Neuronal stem cell (in vitro differentiated cells): Measurements from ENCODE around the gene OR12D2.
"Not testable (repeated sequence)": the region's sequence is repeated elsewhere in the genome, so short reads cannot be mapped to it uniquely, and the experiment has no call there.

Source experiments
- DNase-seq: peaks from one replicate; pipeline ENCODE4 v3.0.0-alpha.2; 2013; ENCODE audit warnings: low spot score
- H2AFZ ChIP-seq: one replicate; pipeline ENCODE4 v1.6.1; 2013; ENCODE audit warnings: mild to moderate bottlenecking, low read length, inconsistent platforms
- H2AK5ac ChIP-seq: 2 replicates; pipeline ENCODE4 v1.6.1; 2013; ENCODE audit warnings: low read depth, mild to moderate bottlenecking, inconsistent platforms, low read length, moderate library complexity, mixed read lengths
- H2BK120ac ChIP-seq: 2 replicates; pipeline ENCODE4 v1.6.1; 2013; ENCODE audit warnings: low read depth, mild to moderate bottlenecking, inconsistent platforms, low read length, moderate library complexity, mixed read lengths
- H2BK12ac ChIP-seq: one replicate; pipeline ENCODE4 v1.6.1; 2013; ENCODE audit warnings: low read length, inconsistent platforms
- H2BK15ac ChIP-seq: 2 replicates; pipeline ENCODE4 v1.6.1; 2013; ENCODE audit warnings: mild to moderate bottlenecking, low read length, inconsistent platforms, mixed read lengths
- H2BK5ac ChIP-seq: one replicate; pipeline ENCODE4 v1.6.1; 2013; ENCODE audit warnings: inconsistent platforms, mild to moderate bottlenecking, low read length, moderate library complexity
- H3K14ac ChIP-seq: one replicate; pipeline ENCODE4 v1.6.1; 2013; ENCODE audit warnings: low read length, inconsistent platforms
- H3K18ac ChIP-seq: 2 replicates; pipeline ENCODE4 v1.6.1; 2013; ENCODE audit warnings: low read length, inconsistent platforms
- H3K23ac ChIP-seq: 2 replicates; pipeline ENCODE4 v1.6.1; 2013; ENCODE audit warnings: low read depth, mild to moderate bottlenecking, mixed read lengths, low read length, inconsistent platforms; ENCODE audit not compliant: poor library complexity
- H3K27ac ChIP-seq: replicated peaks from 3 replicates; pipeline ENCODE4 v1.5.1; 2013; ENCODE audit warnings: low read length, inconsistent platforms
- H3K27me3 ChIP-seq, 3 experiments: 2 replicates each; pipeline ENCODE4 v1.6.1; 2013; ENCODE audit warnings: low read length in 3 of 3, mild to moderate bottlenecking in 2 of 3, inconsistent platforms in 1 of 3, low read depth in 1 of 3, mixed read lengths in 1 of 3, moderate library complexity in 1 of 3; ENCODE audit not compliant: control insufficient read depth in 3 of 3, insufficient read depth in 3 of 3
- H3K36me3 ChIP-seq, 2 donors: replicated peaks in 1 of 2; 2 replicates each; pipeline ENCODE4 v1.6.1; 2013; ENCODE audit warnings: low read length in 2 of 2; ENCODE audit not compliant: control insufficient read depth in 2 of 2, insufficient read depth in 2 of 2
- H3K4ac ChIP-seq: 2 replicates; pipeline ENCODE4 v1.6.1; 2013; ENCODE audit warnings: inconsistent platforms, mild to moderate bottlenecking, low read length, moderate library complexity
- H3K4me1 ChIP-seq, 2 donors: 1 replicate in 1 of 2; 2 replicates in 1 of 2; pipeline ENCODE4 v1.6.1; 2013; ENCODE audit warnings: low read length in 2 of 2, low read depth in 1 of 2; ENCODE audit not compliant: control insufficient read depth in 2 of 2, insufficient read depth in 1 of 2
- H3K4me2 ChIP-seq: one replicate; pipeline ENCODE4 v1.6.1; 2013; ENCODE audit warnings: mild to moderate bottlenecking, low read length, inconsistent platforms; ENCODE audit not compliant: insufficient read depth, poor library complexity, severe bottlenecking
- H3K4me3 ChIP-seq, 2 donors: 2 replicates each; pipeline ENCODE4 v1.5.1; 2013; ENCODE audit warnings: low read length in 2 of 2, mild to moderate bottlenecking in 2 of 2, inconsistent platforms in 1 of 2, moderate library complexity in 1 of 2
- H3K79me1 ChIP-seq: one replicate; pipeline ENCODE4 v1.6.1; 2013; ENCODE audit warnings: low read depth, mild to moderate bottlenecking, inconsistent platforms, low read length, moderate library complexity
- H3K9ac ChIP-seq: one replicate; pipeline ENCODE4 v1.6.1; 2013; ENCODE audit warnings: mild to moderate bottlenecking, low read depth, low read length, inconsistent platforms; ENCODE audit not compliant: poor library complexity
- H3K9me3 ChIP-seq, 2 donors: replicated peaks in 1 of 2; 2 replicates each; pipeline versions ENCODE3 to v1.6.1; 2013; ENCODE audit warnings: low read length in 2 of 2, mild to moderate bottlenecking in 2 of 2, inconsistent platforms in 1 of 2, low read depth in 1 of 2, mixed read lengths in 1 of 2, moderate library complexity in 1 of 2; ENCODE audit not compliant: control insufficient read depth in 2 of 2, insufficient read depth in 1 of 2
- H4K8ac ChIP-seq: one replicate; pipeline ENCODE4 v1.6.1; 2013; ENCODE audit warnings: low read depth, mild to moderate bottlenecking, inconsistent platforms, low read length, moderate library complexity
- H4K91ac ChIP-seq: one replicate; pipeline ENCODE4 v1.6.1; 2013; ENCODE audit warnings: low read length, low read depth, mild to moderate bottlenecking, inconsistent platforms; ENCODE audit not compliant: poor library complexity
- WGBS, 2 donors: extraction: QIAGEN DNeasy Blood & Tissue Kit; methylation state at CpG; one replicate each; pipeline ENCODE4 v1.1.7; 2013; ENCODE audit warnings: missing lambda C conversion rate in 2 of 2, mixed read lengths in 1 of 2; ENCODE audit not compliant: insufficient read length in 2 of 2, insufficient replicate concordance in 1 of 2; ENCODE audit errors: extremely low coverage in 2 of 2; 5-methylcytosine and 5-hydroxymethylcytosine counted together

The OR12D2 gene

GRCh38 chr6:29436730-29437129 lies 41.3 kb downstream of the OR12D2 start:
- H3K23ac ChIP-seq, H3K27ac ChIP-seq, H2BK15ac ChIP-seq, H2AK5ac ChIP-seq, DNase-seq, H3K4ac ChIP-seq, H3K79me1 ChIP-seq, H2BK5ac ChIP-seq, H4K91ac ChIP-seq, H2BK120ac ChIP-seq, H2AFZ ChIP-seq, H3K18ac ChIP-seq, H3K4me2 ChIP-seq, H3K27me3 ChIP-seq, H4K8ac ChIP-seq, H3K9me3 ChIP-seq, H3K4me1 ChIP-seq, H3K14ac ChIP-seq, H3K4me3 ChIP-seq, H3K9ac ChIP-seq, H2BK12ac ChIP-seq, H3K36me3 ChIP-seq: not testable (repeated sequence)
- no CpG with 5 or more reads among the region's 18 CpGs for WGBS, 2 donors

- Histone ChIP-seq H2BK5ac (peak within 1 kb of the TSS; percentile 20), H3K23ac (no peak within 1 kb of the TSS), H4K91ac (no peak within 1 kb of the TSS), H3K27me3 (no peaks in the 10 kb centered on the region), H3K9me3 (no peaks in the 10 kb centered on the region), H2AFZ (no peak within 1 kb of the TSS), H2BK12ac (no peak within 1 kb of the TSS), H3K36me3 (no peaks in the 10 kb centered on the region), H3K4ac (no peak within 1 kb of the TSS), H3K9ac (no peak within 1 kb of the TSS), H3K18ac (no peak within 1 kb of the TSS), H3K14ac (no peak within 1 kb of the TSS), H3K4me2 (no peak within 1 kb of the TSS), H2AK5ac (peak within 1 kb of the TSS; percentile 25), H2BK120ac (no peak within 1 kb of the TSS), H3K4me3 (no peak within 1 kb of the TSS), H4K8ac (no peak within 1 kb of the TSS), H3K4me1 (no peaks in the 10 kb centered on the region), H2BK15ac (peak within 1 kb of the TSS; percentile 5), H3K27ac (no peak within 1 kb of the TSS), H3K79me1 (no peaks in the 10 kb centered on the region)
- no peak for DNase-seq
These were observed 43.6 kb downstream of the OR12D2 start, which contains the start of gene OR10C1 for GRCh38 chr6:29439006-29439405. TSS of gene OR10C1 (plus strand) at chr6:29439306. CDS start at chr6:29440016, 710 bp downstream.

GRCh38 chr6:29442719-29443118 lies 47.3 kb downstream of the OR12D2 start:
- no peak overlapping the region for H3K18ac ChIP-seq
- H3K4ac ChIP-seq, result no peak overlapping the region
- H3K23ac ChIP-seq, result no peak overlapping the region
- H2BK12ac ChIP-seq, result no peak overlapping the region
- no peak overlapping the region for H3K27ac ChIP-seq
- H3K79me1 ChIP-seq, result no peaks in the 10 kb centered on the region
- no CpG with 5 or more reads among the region's 1 CpG for WGBS, 2 donors
- H2BK15ac ChIP-seq, result no peak overlapping the region
- H3K4me2 ChIP-seq, result no peak overlapping the region
- no peak overlapping the region for H2AFZ ChIP-seq
- no peak overlapping the region for H4K91ac ChIP-seq
- DNase-seq, result no peak
- peaks cover 1 to 2% of the 10 kb centered on the region in 2 donors for H3K4me1 ChIP-seq
- H2BK120ac ChIP-seq, result no peak overlapping the region
- H3K4me3 ChIP-seq, result no peak overlapping the region
- H3K14ac ChIP-seq, result no peak overlapping the region
- no peak overlapping the region for H2AK5ac ChIP-seq
- no peak overlapping the region for H3K9ac ChIP-seq
- no peaks in the 10 kb centered on the region for H3K27me3 ChIP-seq
- no peak overlapping the region for H4K8ac ChIP-seq
- H3K9me3 ChIP-seq, result peaks cover 0 to 1% of the 10 kb centered on the region in 2 donors
- no peaks in the 10 kb centered on the region for H3K36me3 ChIP-seq
- no peak overlapping the region for H2BK5ac ChIP-seq

GRCh38 chr6:29444031-29444430 lies 48.6 kb downstream of the OR12D2 start:
- H3K27ac ChIP-seq, H3K4me2 ChIP-seq, H3K79me1 ChIP-seq, H3K18ac ChIP-seq, H3K36me3 ChIP-seq, H2BK5ac ChIP-seq, H2AFZ ChIP-seq, H3K4me3 ChIP-seq, H3K4ac ChIP-seq, H3K9ac ChIP-seq, H3K4me1 ChIP-seq, H2AK5ac ChIP-seq, H2BK15ac ChIP-seq, H3K14ac ChIP-seq, H4K8ac ChIP-seq, H4K91ac ChIP-seq, H3K23ac ChIP-seq, DNase-seq, H3K9me3 ChIP-seq, H3K27me3 ChIP-seq, H2BK120ac ChIP-seq, H2BK12ac ChIP-seq: not testable (repeated sequence)
- WGBS, 2 donors, result no CpG with 5 or more reads among the region's 1 CpG
